Adrenal gland (tissue), 12 donors: Measurements from ENCODE around the gene OLR1. TPM values are rescaled to one million over a fixed set of nuclear protein-coding genes. Genes with fewer than 3 reads are reported as not detected.

Source experiments
- DNase-seq, 7 donors: peaks; one replicate each; pipeline ENCODE4 v3.0.0-alpha.2; 2019 to 2020
- H3K27ac ChIP-seq, 5 donors: fragments of 200-600 bp; sonication (generic) in 4 of 5; 1 replicate in 3 of 5; 2 replicates in 2 of 5; pipeline versions ENCODE4 v1.5.1 to v1.8.0; 2016 to 2020; ENCODE audit warnings: mild to moderate bottlenecking in 1 of 5
- H3K27me3 ChIP-seq: fragments of 200-600 bp; 2 replicates; pipeline ENCODE4 v1.8.0; 2021
- H3K36me3 ChIP-seq, 2 donors: fragments of 200-600 bp; replicated peaks in 1 of 2; 1 replicate in 1 of 2; 2 replicates in 1 of 2; pipeline versions ENCODE4 v1.5.1 to v1.8.0; 2018 to 2022
- H3K4me1 ChIP-seq, 2 donors: fragments of 200-600 bp; replicated peaks in 1 of 2; 1 replicate in 1 of 2; 2 replicates in 1 of 2; pipeline versions ENCODE4 v1.5.1 to v1.8.0; 2018 to 2021
- H3K4me3 ChIP-seq, 4 donors: fragments of 200-600 bp; sonication (generic) in 3 of 4; one replicate each; pipeline ENCODE4 v1.5.1; 2016 to 2018
- H3K9me3 ChIP-seq, 3 donors: fragments of 200-600 bp; sonication (generic) in 1 of 3; replicated peaks in 1 of 3; 1 replicate in 2 of 3; 2 replicates in 1 of 3; pipeline versions ENCODE4 v1.5.1 to v1.8.0; 2016 to 2021
- POLR2A ChIP-seq, 2 donors: fragments of 450-650 bp; IDR thresholded peaks; one replicate each; pipeline ENCODE4 v1.6.1; 2017; ENCODE audit warnings: antibody characterized with exemption in 2 of 2, mild to moderate bottlenecking in 2 of 2, moderate library complexity in 1 of 2
- WGBS, 4 donors: extraction: QIAGEN DNeasy Blood & Tissue Kit in 2 of 4; methylation state at CpG; one replicate each; pipeline versions ENCODE4 v1.1.5 to v1.1.7; 2013 to 2017; 5-methylcytosine and 5-hydroxymethylcytosine counted together
- intact Hi-C, 2 donors: fragments of 100-400 bp; cut with DNase I; formaldehyde crosslinking; loops; one replicate each; pipeline versions ENCODE4 v1.14.1 to v1.15.0; 2022 to 2023
- polyA plus RNA-seq, 3 donors: library from polyadenylated mRNA; stranded (reverse); fragments of 200-250 nt in 2 of 3; fragments of 350-450 nt in 1 of 3; fragmentation: Illumina TruSeq in 1 of 3; extraction: RNeasy Lipid Tissue Mini Kit (QIAGEN cat#74804) in 1 of 3; gene quantifications; one replicate each; pipeline ENCODE4 v1.2.3, GENCODE V29; 2013 to 2014
- total RNA-seq, 9 donors: library from RNA; depleted of rRNA in 4 of 9; stranded (reverse); fragments of >200 nt in 4 of 9; fragments of 120-200 nt in 1 of 9; fragmentation: NEBNext Ultra II Directional in 1 of 9; extraction: Animal tissue kit (Norgen Biotek cat#: 25700) in 1 of 9; gene quantifications; one replicate each; pipeline versions ENCODE4 v1.1.0 to v1.2.4, GENCODE V29; 2013 to 2023
- TF ChIP-seq, protein P1 (sequence below), 6 experiments: fragments of 450-650 bp in 4 of 6; fragments of 200-600 bp in 2 of 6; sonication (generic) in 1 of 6; IDR thresholded peaks; 1 replicate in 5 of 6; 2 replicates in 1 of 6; pipeline versions ENCODE4 v1.5.1 to v1.8.0; 2016 to 2021; ENCODE audit warnings: antibody characterized with exemption in 6 of 6, mild to moderate bottlenecking in 2 of 6, moderate library complexity in 1 of 6
- donor health status: healthy with polysubstance abuse.
- donor health status: Bipolar disorder and iron deficiency.
- donor health status: DM: yes; HTN: yes; CAD: no.
- donor health status: DM: no; HTN: no; CAD: no.
- donor health status: DM: no; HTN: no; CAD: no.
- donor health status: DM: yes; HTN: yes; CAD: no.

The OLR1 gene
- total and polyA plus RNA-seq, 12 donors = 0.28 to 2.2 (median 0.68) TPM; not detected in 1

DNA sequence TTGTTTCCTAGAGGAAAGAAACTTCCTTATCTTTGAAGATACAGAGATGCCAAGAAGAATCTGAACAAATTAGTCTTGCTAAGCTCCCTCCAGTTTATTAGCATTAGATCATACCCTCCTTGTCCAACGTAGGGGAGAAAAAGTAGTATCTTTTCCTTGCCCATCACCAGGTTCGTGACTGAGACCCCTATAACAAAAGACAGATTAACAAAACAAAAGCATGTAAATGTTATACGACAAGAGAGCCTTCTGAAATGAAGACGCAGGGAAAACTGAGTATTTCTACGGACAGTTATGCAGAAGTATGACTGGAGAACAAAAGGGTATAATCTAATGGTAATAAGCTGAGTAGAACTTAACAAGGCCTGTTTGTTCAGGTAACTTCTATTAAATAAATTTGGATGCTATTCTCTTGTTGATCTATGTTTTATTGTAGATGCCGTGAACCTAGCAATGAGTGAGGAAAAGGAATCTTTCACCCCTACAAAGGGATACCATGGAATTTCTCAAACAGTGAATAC lies 39.0 kb downstream of the OLR1 start:
- Histone ChIP-seq H3K27me3 (no peaks in the 10 kb centered on the region), H3K4me3 (no peak overlapping the region), H3K4me1 (no peaks in the 10 kb centered on the region), H3K27ac (no peak overlapping the region), H3K36me3 (no peaks in the 10 kb centered on the region), H3K9me3 (no peaks in the 10 kb centered on the region)
- 69 to 80% (median 73%) methylated on average over 6 of the region's 6 CpGs for WGBS, 4 donors
- intact Hi-C loops = loop anchor here in 1 of 2 donors (10.0 kb wide), 2 partner anchors 98 to 388 kb away; partner anchors contain the start of gene CLEC9A
- no peak for DNase-seq
- TF ChIP-seq, protein P1, sequence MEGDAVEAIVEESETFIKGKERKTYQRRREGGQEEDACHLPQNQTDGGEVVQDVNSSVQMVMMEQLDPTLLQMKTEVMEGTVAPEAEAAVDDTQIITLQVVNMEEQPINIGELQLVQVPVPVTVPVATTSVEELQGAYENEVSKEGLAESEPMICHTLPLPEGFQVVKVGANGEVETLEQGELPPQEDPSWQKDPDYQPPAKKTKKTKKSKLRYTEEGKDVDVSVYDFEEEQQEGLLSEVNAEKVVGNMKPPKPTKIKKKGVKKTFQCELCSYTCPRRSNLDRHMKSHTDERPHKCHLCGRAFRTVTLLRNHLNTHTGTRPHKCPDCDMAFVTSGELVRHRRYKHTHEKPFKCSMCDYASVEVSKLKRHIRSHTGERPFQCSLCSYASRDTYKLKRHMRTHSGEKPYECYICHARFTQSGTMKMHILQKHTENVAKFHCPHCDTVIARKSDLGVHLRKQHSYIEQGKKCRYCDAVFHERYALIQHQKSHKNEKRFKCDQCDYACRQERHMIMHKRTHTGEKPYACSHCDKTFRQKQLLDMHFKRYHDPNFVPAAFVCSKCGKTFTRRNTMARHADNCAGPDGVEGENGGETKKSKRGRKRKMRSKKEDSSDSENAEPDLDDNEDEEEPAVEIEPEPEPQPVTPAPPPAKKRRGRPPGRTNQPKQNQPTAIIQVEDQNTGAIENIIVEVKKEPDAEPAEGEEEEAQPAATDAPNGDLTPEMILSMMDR (IDR thresholded peaks at IDR 0.05) = no peak
- no peak for TF ChIP-seq POLR2A (IDR thresholded peaks at IDR 0.05)

DNA sequence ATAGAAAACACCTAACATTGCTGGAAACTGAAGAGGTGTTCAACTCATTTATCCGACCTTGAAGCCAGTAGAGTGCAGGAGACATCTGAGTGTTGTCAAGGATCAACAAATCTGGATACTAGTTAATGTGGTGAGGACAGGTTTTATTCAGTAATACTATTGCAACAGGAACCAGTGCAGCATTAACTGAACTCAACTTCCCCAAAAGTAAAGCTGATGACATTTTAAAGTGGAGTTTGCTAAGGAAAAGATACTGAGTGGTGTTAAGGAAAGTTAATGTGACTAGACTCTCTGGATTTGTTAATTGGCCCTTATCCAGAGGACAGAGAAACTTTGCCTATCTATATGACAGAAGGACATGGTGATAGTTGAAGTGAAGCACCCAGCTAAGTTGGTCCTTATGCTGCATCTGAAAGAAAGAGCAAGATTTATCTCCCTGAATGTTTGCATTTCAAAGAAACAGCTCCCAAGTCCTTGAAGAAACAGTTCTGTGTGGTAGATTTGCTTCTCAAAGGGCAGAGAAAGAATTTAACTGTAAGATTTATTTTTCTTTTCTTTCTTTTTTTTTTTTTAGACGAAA lies 40.7 kb downstream of the OLR1 start:
- DNase-seq = no peak
- WGBS, 4 donors = 35 to 52% (median 43%) methylated on average over 2 of the region's 2 CpGs
- intact Hi-C loops = loop anchor here in 1 of 2 donors (10.0 kb wide), 2 partner anchors 96 to 386 kb away; partner anchors contain the start of gene CLEC9A

DNA sequence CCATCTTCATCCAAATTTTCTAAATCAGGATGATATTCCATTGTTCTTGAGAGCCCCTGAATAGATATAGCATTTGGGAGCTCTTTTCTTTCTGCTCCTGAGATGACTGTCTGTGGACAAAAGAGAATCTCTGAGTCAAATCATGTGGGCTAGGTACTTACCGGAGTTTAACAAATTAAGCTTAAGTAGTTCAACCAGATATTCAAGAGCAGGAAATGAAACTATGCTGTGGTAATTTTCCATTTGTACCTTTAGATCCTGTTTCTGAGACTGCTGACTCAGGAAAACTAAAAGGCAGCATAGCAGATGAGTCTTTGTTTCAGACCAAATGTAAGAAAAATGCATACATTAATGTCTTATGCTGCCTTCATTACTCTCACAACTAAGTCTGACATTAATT lies 41.9 kb downstream of the OLR1 start, which contains the start of gene CLEC7A:
Gene CLEC7A, minus strand, starts transcription at position 158 of the 400 bp plus-strand sequence. Its CDS starts 117 bp downstream, at position 41.
- Histone ChIP-seq H3K4me1 (no peaks in the 10 kb centered on the region), H3K27me3 (no peaks in the 10 kb centered on the region), H3K4me3 (peak within 1 kb of the TSS in 1 of 4 donors; percentile 39), H3K27ac (peak within 1 kb of the TSS in 4 of 5 donors; percentile 2 to 86 (median 58)), H3K36me3 (no peaks in the 10 kb centered on the region), H3K9me3 (no peaks in the 10 kb centered on the region)
- TF ChIP-seq, protein P1 (IDR thresholded peaks at IDR 0.05) = no peak
- peak in 1 of 2 donors; percentile 35 for TF ChIP-seq POLR2A (IDR thresholded peaks at IDR 0.05)
- DNase-seq = no peak
- 54 to 65% (median 59%) methylated on average over 1 of the region's 1 CpG for WGBS, 4 donors
- intact Hi-C loops = loop anchor here in 1 of 2 donors (10.0 kb wide), 2 partner anchors 95 to 385 kb away; partner anchors contain the start of gene CLEC9A

More for the DNA sequence above, 40.7 kb downstream of the OLR1 start:
- TF ChIP-seq, protein P1 (IDR thresholded peaks at IDR 0.05) = no peak
- no peak for TF ChIP-seq POLR2A (IDR thresholded peaks at IDR 0.05)
- Histone ChIP-seq H3K4me1 (no peaks in the 10 kb centered on the region), H3K36me3 (no peaks in the 10 kb centered on the region), H3K27me3 (no peaks in the 10 kb centered on the region), H3K9me3 (no peaks in the 10 kb centered on the region), H3K4me3 (no peak overlapping the region), H3K27ac (peak overlapping the region in 1 of 5 donors; percentile 86)

DNA sequence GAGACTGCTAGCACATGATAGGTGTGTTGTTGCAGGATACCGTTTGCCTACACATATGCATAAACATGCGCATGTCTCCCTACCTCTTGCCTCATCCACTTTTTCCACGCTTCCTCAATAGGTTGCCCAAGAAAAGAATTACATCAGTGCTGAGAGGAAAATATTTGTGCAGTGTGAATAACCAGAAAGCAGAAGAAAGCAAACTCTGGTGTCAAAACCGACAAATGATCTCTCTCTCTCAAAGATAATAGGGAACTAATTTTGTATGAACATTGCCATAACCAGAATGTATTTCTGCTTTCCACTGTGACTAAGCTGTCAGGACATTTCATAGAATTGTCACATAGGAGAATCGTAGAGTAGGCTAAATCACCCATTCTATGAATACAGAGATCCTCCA lies 43.2 kb downstream of the OLR1 start:
- Histone ChIP-seq H3K36me3 (no peaks in the 10 kb centered on the region), H3K4me3 (peak overlapping the region in 1 of 4 donors; percentile 39), H3K27ac (peak overlapping the region in 2 of 5 donors; percentile 72 to 86), H3K9me3 (no peaks in the 10 kb centered on the region), H3K27me3 (no peaks in the 10 kb centered on the region), H3K4me1 (no peaks in the 10 kb centered on the region)
- WGBS, 4 donors = 53 to 67% (median 62%) methylated on average over 5 of the region's 5 CpGs
- intact Hi-C loops = no loop called here
- peak in 2 of 7 donors; percentile 25 to 37 for DNase-seq
- TF ChIP-seq POLR2A (IDR thresholded peaks at IDR 0.05) = peak; percentile 34 to 42
- TF ChIP-seq, protein P1 (IDR thresholded peaks at IDR 0.05) = no peak
